ENCODE measurements around the gene MIA2. TPM values are rescaled to one million over a fixed set of nuclear protein-coding genes. Genes with fewer than 3 reads are reported as not detected.

The MIA2 gene
- total and polyA plus RNA-seq, 9 of the 15 experiments (the other 6 are each of a cell fraction or from before 2014, with no cell fraction given) = 6.0 to 21.8 (median 12.8) TPM

- FAIRE-seq = no peak
Observed at GRCh38 chr14:39246618-39247017, 12.9 kb downstream of the MIA2 start.

More at GRCh38 chr14:39246618-39247017, 12.9 kb downstream of the MIA2 start:
- CTCF ChIA-PET (ENCODE audit: low intra/inter-chr PET ratio) = no interaction called here
- TF ChIP-seq TEAD4 (IDR thresholded peaks at IDR 0.05; ENCODE audit: low read length) (no peak), TEAD4 (CRISPR knock-in tag; IDR thresholded peaks at IDR 0.05; ENCODE audit: borderline replicate concordance) (no peak), BDP1 (IDR thresholded peaks at IDR 0.05; ENCODE audit: insufficient read depth, insufficient read length) (no peak), EWSR1 (IDR thresholded peaks at IDR 0.05; ENCODE audit: borderline replicate concordance, low read depth, partially characterized antibody) (no peak), DIDO1 (tag; IDR thresholded peaks at IDR 0.05; ENCODE audit: low read depth) (no peak), ZBTB12 (CRISPR knock-in tag; IDR thresholded peaks at IDR 0.05) (no peak), ZNF12 (CRISPR knock-in tag; IDR thresholded peaks at IDR 0.05) (no peak), ZNF79 (CRISPR knock-in tag; IDR thresholded peaks at IDR 0.05; ENCODE audit: low read depth) (no peak), TBP (optimal IDR thresholded peaks at IDR 0.05; ENCODE audit: low read depth, low read length) (no peak), TCF3 (CRISPR knock-in tag; IDR thresholded peaks at IDR 0.05) (no peak), HBP1 (CRISPR knock-in tag; IDR thresholded peaks at IDR 0.05) (no peak), ZNF778 (CRISPR knock-in tag; IDR thresholded peaks at IDR 0.05) (no peak), BRCA1 (IDR thresholded peaks at IDR 0.05) (no peak), BRCA1 (CRISPR knock-in tag; IDR thresholded peaks at IDR 0.05) (no peak), SAFB (IDR thresholded peaks at IDR 0.05; ENCODE audit: borderline replicate concordance, low read depth, low read length) (no peak), CBFB (CRISPR knock-in tag; IDR thresholded peaks at IDR 0.05) (no peak), ILF3 (IDR thresholded peaks at IDR 0.05; ENCODE audit: borderline replicate concordance) (no peak), TOE1 (IDR thresholded peaks at IDR 0.05; ENCODE audit: borderline replicate concordance) (no peak), TOE1 (CRISPR knock-in tag; IDR thresholded peaks at IDR 0.05; ENCODE audit: borderline replicate concordance, low read depth) (no peak), HNRNPK (IDR thresholded peaks at IDR 0.05; ENCODE audit: low read depth, low read length, poor library complexity, severe bottlenecking) (no peak), ZNF3 (CRISPR knock-in tag; IDR thresholded peaks at IDR 0.05) (no peak)
- Histone ChIP-seq H2AFZ (ENCODE audit: low read depth, low read length) (no peak overlapping the region), H3K9ac (ENCODE audit: insufficient read depth in 1 of 2, low read depth in 2 of 2, low read length in 2 of 2) (no peak overlapping the region), H3K27me3 (ENCODE audit: control insufficient read depth in 2 of 2, insufficient read depth in 2 of 2, low read length in 2 of 2) (no peaks in the 10 kb centered on the region), H3K9me3 (replicated peaks; ENCODE audit: control insufficient read depth, insufficient read depth, low read depth, low read length) (no peaks in the 10 kb centered on the region), H4K20me1 (replicated peaks; ENCODE audit: control insufficient read depth, insufficient read depth, low read length) (no peaks in the 10 kb centered on the region), H3K9me1 (ENCODE audit: control insufficient read depth, insufficient read depth, low read length) (no peaks in the 10 kb centered on the region), H3K79me2 (ENCODE audit: control insufficient read depth, insufficient read depth, low read length) (no peaks in the 10 kb centered on the region), H3K4me2 (ENCODE audit: insufficient read depth, low read length) (no peak overlapping the region), H3K4me3 (no peak overlapping the region), H3K4me1 (replicated peaks in 1 of 2; ENCODE audit: control insufficient read depth in 2 of 2, insufficient read depth in 2 of 2, low read length in 2 of 2) (no peaks in the 10 kb centered on the region), H3K36me3 (ENCODE audit: control insufficient read depth, insufficient read depth, low read length) (no peaks in the 10 kb centered on the region), H3K27ac (ENCODE audit: extremely low read depth, low read depth, low read length) (no peak overlapping the region)
- ATAC-seq (no peak), DNase-seq (ENCODE audit: extremely low read depth in 1 of 4, low spot score in 3 of 4) (no peak)
- WGBS (ENCODE audit: insufficient coverage, low coverage, missing lambda C conversion rate) = 0% methylated on average over 1 of the region's 1 CpG
- no TSS peak for BruUV-seq (replicated peaks)
- intact Hi-C loops (cut with micrococcal nuclease) = no loop called here
- POLR2A ChIA-PET = interaction anchor here (1.1 to 1.8 kb wide), 2 partner anchors 20 to 76 kb away, joined by 3 to 7 read pairs; partner anchors contain the start of gene TRAPPC6B
- in situ Hi-C loops (cut with MboI) = no loop called here
